ENCODE data around the gene ASB10.

ASB10 gene

GRCh38 chr7:151195616-151196450 is 8.8 kb upstream of the ASB10 start:
- H3K4me2 ChIP-seq: peak overlapping the region in 5 of 11 experiments; percentile 10 to 44 (median 18); a peak in 7 of 22 replicates
- H3K27ac ChIP-seq: no peak overlapping the region
- no peaks in the 10 kb centered on the region for H3K36me3 ChIP-seq
- peaks cover 0 to 12% (median 0%) of the 10 kb centered on the region in 11 experiments; a peak in 7 of 22 replicates for H4K20me1 ChIP-seq
- TF ChIP-seq Cebpa-rat (IDR thresholded peaks at IDR 0.05): no peak
- no peak overlapping the region for H3K9ac ChIP-seq
- no peak overlapping the region for H3K4me3 ChIP-seq
- peaks cover 25 to 79% (median 69%) of the 10 kb centered on the region in 11 experiments for H3K27me3 ChIP-seq
- H3K4me1 ChIP-seq: peaks cover 0 to 9% (median 5%) of the 10 kb centered on the region in 10 experiments; a peak in 6 of 20 replicates
- H3K9me3 ChIP-seq (replicated peaks in 1 of 11): no peaks in the 10 kb centered on the region

- H3K27me3 ChIP-seq: peaks cover 25 to 95% (median 85%) of the 10 kb centered on the region in 11 experiments
- H3K9me3 ChIP-seq (replicated peaks in 1 of 11): no peaks in the 10 kb centered on the region
Observed at GRCh38 chr7:151194188-151194587, 7.1 kb upstream of the ASB10 start.

GRCh38 chr7:151193203-151193978 is 6.3 kb upstream of the ASB10 start:
- no peak overlapping the region for H3K9ac ChIP-seq
- no peak overlapping the region for H3K27ac ChIP-seq
- H3K36me3 ChIP-seq: no peaks in the 10 kb centered on the region
- H4K20me1 ChIP-seq: peaks cover 0 to 25% (median 6%) of the 10 kb centered on the region in 11 experiments; a peak in 9 of 22 replicates
- TF ChIP-seq Cebpa-rat (IDR thresholded peaks at IDR 0.05): no peak
- no peaks in the 10 kb centered on the region for H3K9me3 ChIP-seq (replicated peaks in 1 of 11)
- peaks cover 32 to 98% (median 88%) of the 10 kb centered on the region in 11 experiments for H3K27me3 ChIP-seq
- no peak overlapping the region for H3K4me2 ChIP-seq
- H3K4me3 ChIP-seq: no peak overlapping the region
- H3K4me1 ChIP-seq: peaks cover under 1 to 21% (median 10%) of the 10 kb centered on the region in 10 experiments; a peak in 19 of 20 replicates

More at GRCh38 chr7:151194188-151194587, 7.1 kb upstream of the ASB10 start:
- Histone ChIP-seq H4K20me1 (peaks cover 0 to 25% (median 6%) of the 10 kb centered on the region in 11 experiments; a peak in 8 of 22 replicates), H3K9ac (no peak overlapping the region), H3K27ac (no peak overlapping the region), H3K4me3 (no peak overlapping the region), H3K36me3 (no peaks in the 10 kb centered on the region), H3K4me2 (no peak overlapping the region), H3K4me1 (peaks cover 0 to 15% (median 6%) of the 10 kb centered on the region in 10 experiments; a peak in 7 of 20 replicates)
- no peak for TF ChIP-seq Cebpa-rat (IDR thresholded peaks at IDR 0.05)

DNA sequence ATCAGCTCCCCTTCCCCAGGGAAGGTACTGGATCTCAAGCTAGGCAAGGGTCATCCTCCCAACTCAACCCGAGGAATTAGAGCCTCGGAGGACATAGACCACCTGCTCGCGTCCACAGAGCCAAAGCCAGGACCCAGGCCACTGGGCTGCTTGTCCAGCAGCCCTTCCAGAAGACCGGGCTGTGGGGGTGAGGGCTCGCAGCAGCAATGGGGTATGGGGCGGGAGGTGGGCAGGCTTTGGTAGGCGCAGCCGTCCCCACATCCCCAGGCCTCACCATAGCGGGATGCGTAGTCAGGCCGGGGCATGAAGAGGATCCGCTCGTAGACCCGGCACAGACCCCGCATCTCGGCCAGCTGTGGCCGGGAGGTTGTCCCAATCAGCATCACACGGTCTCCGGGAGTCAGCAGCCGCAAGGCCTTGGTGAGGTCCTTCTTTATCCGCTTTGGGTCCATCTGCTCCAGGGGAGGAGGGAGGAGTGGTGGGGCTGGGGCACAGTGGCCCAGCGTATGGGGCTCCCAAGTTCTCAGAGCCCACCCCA is 5.0 kb upstream of the ASB10 start:
- no peak overlapping the region for H3K27ac ChIP-seq
- no peak overlapping the region for H3K9ac ChIP-seq
- no peaks in the 10 kb centered on the region for H3K9me3 ChIP-seq (replicated peaks in 1 of 11)
- peaks cover 44 to 99% (median 88%) of the 10 kb centered on the region in 11 experiments for H3K27me3 ChIP-seq
- peaks cover 0 to 38% (median 6%) of the 10 kb centered on the region in 11 experiments; a peak in 13 of 22 replicates for H4K20me1 ChIP-seq
- TF ChIP-seq Cebpa-rat (IDR thresholded peaks at IDR 0.05): no peak
- H3K4me1 ChIP-seq: peaks cover 8 to 34% (median 23%) of the 10 kb centered on the region in 10 experiments
- no peak overlapping the region for H3K4me2 ChIP-seq
- H3K36me3 ChIP-seq: no peaks in the 10 kb centered on the region
- no peak overlapping the region for H3K4me3 ChIP-seq

DNA sequence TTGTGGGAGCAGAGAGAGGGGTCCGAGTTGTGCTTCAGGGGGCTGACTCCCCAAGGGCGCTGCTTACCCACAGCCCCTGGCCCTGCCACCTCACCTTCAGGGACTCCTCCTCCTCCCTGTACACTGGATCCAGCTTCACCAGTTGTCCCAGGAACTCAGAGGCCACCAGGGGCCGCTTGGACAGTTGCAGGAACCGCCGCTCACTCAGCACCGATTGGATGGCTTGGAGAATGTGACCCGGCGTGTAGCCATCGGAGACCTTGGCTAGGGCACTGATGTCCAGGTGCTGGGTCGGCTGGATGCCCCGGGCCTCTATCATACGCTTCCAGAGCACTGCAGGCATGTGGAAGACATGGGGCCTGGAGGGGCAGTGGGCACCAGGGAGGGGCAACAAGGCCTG is 4.5 kb upstream of the ASB10 start:
- H3K4me2 ChIP-seq: no peak overlapping the region
- H4K20me1 ChIP-seq: peaks cover 0 to 34% (median 8%) of the 10 kb centered on the region in 11 experiments; a peak in 13 of 22 replicates
- H3K4me1 ChIP-seq: peaks cover 8 to 40% (median 26%) of the 10 kb centered on the region in 10 experiments
- no peak for TF ChIP-seq Cebpa-rat (IDR thresholded peaks at IDR 0.05)
- H3K27me3 ChIP-seq: peaks cover 42 to 99% (median 88%) of the 10 kb centered on the region in 11 experiments
- H3K9me3 ChIP-seq (replicated peaks in 1 of 11): no peaks in the 10 kb centered on the region
- H3K27ac ChIP-seq: no peak overlapping the region
- no peak overlapping the region for H3K9ac ChIP-seq
- no peaks in the 10 kb centered on the region for H3K36me3 ChIP-seq
- no peak overlapping the region for H3K4me3 ChIP-seq

GRCh38 chr7:151189038-151189437 is 2.0 kb upstream of the ASB10 start:
- no peaks in the 10 kb centered on the region for H3K36me3 ChIP-seq
- H3K9ac ChIP-seq: no peak overlapping the region
- no peak for TF ChIP-seq Cebpa-rat (IDR thresholded peaks at IDR 0.05)
- H3K4me2 ChIP-seq: peak overlapping the region in 1 of 11 experiments; percentile 94; a peak in 1 of 22 replicates
- H3K27me3 ChIP-seq: peaks cover 23 to 89% (median 66%) of the 10 kb centered on the region in 11 experiments
- no peak overlapping the region for H3K4me3 ChIP-seq
- H3K4me1 ChIP-seq: peaks cover 8 to 35% (median 22%) of the 10 kb centered on the region in 10 experiments
- H3K9me3 ChIP-seq (replicated peaks in 1 of 11): no peaks in the 10 kb centered on the region
- H3K27ac ChIP-seq: no peak overlapping the region
- H4K20me1 ChIP-seq: peaks cover 0 to 30% (median 8%) of the 10 kb centered on the region in 11 experiments; a peak in 13 of 22 replicates

DNA sequence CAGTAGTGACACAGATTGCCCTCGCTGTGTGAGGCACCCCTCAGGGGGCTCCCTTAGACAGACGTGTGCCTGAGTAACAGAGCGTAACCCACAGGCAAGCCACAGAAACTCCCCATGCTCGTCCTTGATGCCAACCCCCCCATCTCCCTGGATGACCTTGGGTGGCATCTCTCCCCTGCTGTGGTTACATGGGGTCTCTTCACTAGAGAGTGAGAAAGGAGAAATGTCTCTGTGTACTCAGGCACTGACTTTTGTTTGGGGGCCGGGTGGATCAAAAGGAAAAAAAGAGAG is 1.1 kb upstream of the ASB10 start:
- Histone ChIP-seq H3K27me3 (peaks cover 23 to 81% (median 63%) of the 10 kb centered on the region in 11 experiments), H3K36me3 (no peaks in the 10 kb centered on the region), H3K4me3 (no peak overlapping the region), H3K27ac (no peak overlapping the region), H3K9me3 (replicated peaks in 1 of 11) (no peaks in the 10 kb centered on the region), H3K9ac (peak overlapping the region in 1 of 11 experiments; percentile 32; a peak in 2 of 22 replicates), H3K4me1 (peaks cover 8 to 35% (median 22%) of the 10 kb centered on the region in 10 experiments), H4K20me1 (peaks cover 0 to 30% (median 8%) of the 10 kb centered on the region in 11 experiments; a peak in 13 of 22 replicates), H3K4me2 (peak overlapping the region; percentile 6 to 94 (median 75); a peak in 20 of 22 replicates)
- no peak for TF ChIP-seq Cebpa-rat (IDR thresholded peaks at IDR 0.05)

GRCh38 chr7:151187409-151188251 is 580 bp upstream of the ASB10 start:
- no peak overlapping the region for H3K4me3 ChIP-seq
- H3K27ac ChIP-seq: no peak overlapping the region
- H3K9me3 ChIP-seq (replicated peaks in 1 of 11): no peaks in the 10 kb centered on the region
- peak overlapping the region in 2 of 11 experiments; percentile 16 to 32; a peak in 3 of 22 replicates for H3K9ac ChIP-seq
- peaks cover 23 to 75% (median 57%) of the 10 kb centered on the region in 11 experiments for H3K27me3 ChIP-seq
- H4K20me1 ChIP-seq: peaks cover 0 to 30% (median 8%) of the 10 kb centered on the region in 11 experiments; a peak in 13 of 22 replicates
- no peak for TF ChIP-seq Cebpa-rat (IDR thresholded peaks at IDR 0.05)
- peaks cover 8 to 35% (median 22%) of the 10 kb centered on the region in 10 experiments for H3K4me1 ChIP-seq
- H3K36me3 ChIP-seq: no peaks in the 10 kb centered on the region
- H3K4me2 ChIP-seq: peak overlapping the region; percentile 6 to 94 (median 75); a peak in 21 of 22 replicates

All from BLaER1 treated with 17β-estradiol and CSF1 and Interleukin-3, amounts not matched to agents 10 nM and 100 nM (cell line).